OCI-LY7 (cell line): ENCODE results near the gene USP50. TPM values are rescaled to one million over a fixed set of nuclear protein-coding genes. Genes with fewer than 3 reads are reported as not detected.
"Not testable (repeated sequence)": the region's sequence is repeated elsewhere in the genome, so short reads cannot be mapped to it uniquely, and the experiment has no call there.

Source experiments
- BruUV-seq: library from RNA; stranded (reverse); fragments of 400-500 nt; replicated peaks from 2 replicates; lab custom pipeline; 2021; lab: Mats Ljungman, UMichigan
- CTCF ChIA-PET: fragments of 300-600 bp; sonication (Branson Sonifier 250); formaldehyde crosslinking; loops from one replicate; lab custom pipeline; 2022; ENCODE audit warnings: antibody characterized with exemption; ENCODE audit not compliant: unreplicated experiment; lab: Charles Lee
- POLR2A ChIA-PET: fragments of 300-600 bp; sonication (Branson Sonifier 250); formaldehyde crosslinking; loops from one replicate; lab custom pipeline; 2022; ENCODE audit warnings: antibody characterized with exemption; lab: Charles Lee
- DNase-seq: peaks from one replicate; pipeline ENCODE4 v3.0.0-alpha.2; 2015; ENCODE audit warnings: low spot score
- H2AFZ ChIP-seq: fragments of 200-600 bp; sonication (generic), shearing (Covaris generic); 2 replicates; pipeline ENCODE4 v1.6.1; 2014; ENCODE audit warnings: mild to moderate bottlenecking, antibody characterized with exemption, low read length, moderate library complexity
- H3K27ac ChIP-seq: fragments of 200-600 bp; sonication (generic); 2 replicates; pipeline ENCODE4 v1.5.1; 2014; ENCODE audit warnings: mixed run types, low read depth, mild to moderate bottlenecking, moderate library complexity, low read length, inconsistent platforms; ENCODE audit not compliant: poor library complexity, severe bottlenecking
- H3K36me3 ChIP-seq: fragments of 200-600 bp; sonication (generic); 2 replicates; pipeline ENCODE4 v1.6.1; 2014; ENCODE audit warnings: mild to moderate bottlenecking, antibody characterized with exemption, low read length, moderate library complexity, mixed read lengths; ENCODE audit not compliant: insufficient read depth
- H3K4me1 ChIP-seq: fragments of 200-600 bp; sonication (generic); 2 replicates; pipeline ENCODE4 v1.5.1; 2014; ENCODE audit warnings: mild to moderate bottlenecking, low read length; ENCODE audit not compliant: insufficient read depth, poor library complexity, severe bottlenecking
- H3K4me2 ChIP-seq: fragments of 200-600 bp; sonication (generic); 2 replicates; pipeline ENCODE4 v1.6.1; 2014; ENCODE audit warnings: mild to moderate bottlenecking, low read length
- H3K4me3 ChIP-seq: fragments of 200-600 bp; sonication (generic); 2 replicates; pipeline ENCODE4 v1.5.1; 2014; ENCODE audit warnings: mild to moderate bottlenecking, low read depth, low read length; ENCODE audit not compliant: poor library complexity, severe bottlenecking
- H3K79me2 ChIP-seq: fragments of 200-600 bp; sonication (generic); 2 replicates; pipeline ENCODE4 v1.6.1; 2016; ENCODE audit warnings: low read depth, mild to moderate bottlenecking, low read length, moderate library complexity, mixed read lengths; ENCODE audit not compliant: insufficient read depth
- H3K9me2 ChIP-seq: fragments of 200-600 bp; sonication (generic); 2 replicates; pipeline ENCODE4 v1.6.1; 2016; ENCODE audit warnings: mild to moderate bottlenecking, low read length, mixed read lengths; ENCODE audit not compliant: insufficient read depth
- H3K9me3 ChIP-seq: fragments of 200-600 bp; sonication (generic); 2 replicates; pipeline ENCODE4 v1.6.1; 2014; ENCODE audit warnings: mild to moderate bottlenecking, mixed run types, low read length, mixed read lengths
- H4K20me1 ChIP-seq: fragments of 200-600 bp; sonication (generic); 2 replicates; pipeline ENCODE4 v1.6.1; 2014; ENCODE audit warnings: mild to moderate bottlenecking, antibody characterized with exemption, low read length, moderate library complexity, mixed read lengths; ENCODE audit not compliant: insufficient read depth
- EZH2phosphoT487 ChIP-seq: fragments of 200-600 bp; sonication (generic); IDR thresholded peaks from 2 replicates; pipeline ENCODE4 v1.6.1; 2018; ENCODE audit warnings: low read depth, borderline replicate concordance, mild to moderate bottlenecking, mixed run types, antibody characterized with exemption, low read length, moderate library complexity, mixed read lengths
- intact Hi-C: fragments of 100-400 bp; cut with micrococcal nuclease; formaldehyde crosslinking; loops from one replicate; pipeline ENCODE4 v1.10.0; 2022; ENCODE audit not compliant: unreplicated experiment
- total RNA-seq, 2 experiments: library from RNA; depleted of rRNA in 1 of 2; stranded (reverse); fragments of >200 nt in 1 of 2; shearing (Covaris generic) in 1 of 2; gene quantifications; 2 replicates each; pipeline ENCODE4 v1.2.3, GENCODE V29; 2014 to 2022
- TF ChIP-seq, protein P1 (sequence below): fragments of 200-600 bp; sonication (generic); conservative IDR thresholded peaks from 2 replicates; pipeline ENCODE4 v1.5.1; 2014; ENCODE audit warnings: mild to moderate bottlenecking, antibody characterized with exemption, low read length, moderate library complexity, mixed read lengths

USP50 gene
- total RNA-seq, 2 experiments from 2014 or later = not detected

- Histone ChIP-seq H2AFZ (no peak overlapping the region), H3K4me3 (no peak overlapping the region), H3K79me2 (no peaks in the 10 kb centered on the region), H4K20me1 (no peaks in the 10 kb centered on the region), H3K9me2 (no peaks in the 10 kb centered on the region), H3K27ac (no peak overlapping the region), H3K4me2 (no peak overlapping the region), H3K9me3 (no peaks in the 10 kb centered on the region), H3K36me3 (peaks cover 96% of the 10 kb centered on the region), H3K4me1 (no peaks in the 10 kb centered on the region)
- CTCF ChIA-PET = no interaction called here
- intact Hi-C loops = no loop called here
- POLR2A ChIA-PET = no interaction called here
- DNase-seq = no peak
- TF ChIP-seq EZH2phosphoT487 = no peak
- TF ChIP-seq, protein P1, sequence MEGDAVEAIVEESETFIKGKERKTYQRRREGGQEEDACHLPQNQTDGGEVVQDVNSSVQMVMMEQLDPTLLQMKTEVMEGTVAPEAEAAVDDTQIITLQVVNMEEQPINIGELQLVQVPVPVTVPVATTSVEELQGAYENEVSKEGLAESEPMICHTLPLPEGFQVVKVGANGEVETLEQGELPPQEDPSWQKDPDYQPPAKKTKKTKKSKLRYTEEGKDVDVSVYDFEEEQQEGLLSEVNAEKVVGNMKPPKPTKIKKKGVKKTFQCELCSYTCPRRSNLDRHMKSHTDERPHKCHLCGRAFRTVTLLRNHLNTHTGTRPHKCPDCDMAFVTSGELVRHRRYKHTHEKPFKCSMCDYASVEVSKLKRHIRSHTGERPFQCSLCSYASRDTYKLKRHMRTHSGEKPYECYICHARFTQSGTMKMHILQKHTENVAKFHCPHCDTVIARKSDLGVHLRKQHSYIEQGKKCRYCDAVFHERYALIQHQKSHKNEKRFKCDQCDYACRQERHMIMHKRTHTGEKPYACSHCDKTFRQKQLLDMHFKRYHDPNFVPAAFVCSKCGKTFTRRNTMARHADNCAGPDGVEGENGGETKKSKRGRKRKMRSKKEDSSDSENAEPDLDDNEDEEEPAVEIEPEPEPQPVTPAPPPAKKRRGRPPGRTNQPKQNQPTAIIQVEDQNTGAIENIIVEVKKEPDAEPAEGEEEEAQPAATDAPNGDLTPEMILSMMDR = no peak
- no TSS peak for BruUV-seq
Measured at GRCh38 chr15:50590288-50590687, 43.8 kb upstream of the USP50 start.

DNA sequence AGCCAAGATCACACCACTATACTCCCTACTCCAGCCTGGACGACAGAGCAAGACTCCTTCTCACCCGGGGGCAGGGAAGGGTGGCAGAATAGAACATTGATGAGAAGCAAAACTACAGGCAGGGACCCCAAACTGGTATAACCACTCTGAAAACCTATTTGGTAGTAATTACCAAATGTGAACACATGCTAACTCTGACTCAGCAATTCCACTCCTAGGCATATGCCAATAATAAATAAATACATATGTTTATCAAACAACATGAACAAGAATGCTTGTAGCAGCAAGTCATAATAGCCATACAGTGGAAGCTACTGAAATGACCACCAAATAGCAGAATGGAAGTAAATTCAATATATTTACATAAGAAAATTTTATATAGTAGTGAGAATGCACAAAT lies 31.0 kb upstream of the USP50 start:
- intact Hi-C loops = no loop called here
- H2AFZ ChIP-seq = no peak overlapping the region
- H3K4me3 ChIP-seq = no peak overlapping the region
- no peak for DNase-seq
- no peak overlapping the region for H3K27ac ChIP-seq
- H4K20me1 ChIP-seq = no peaks in the 10 kb centered on the region
- TF ChIP-seq, protein P1 = no peak
- TF ChIP-seq EZH2phosphoT487 = no peak
- H3K9me2 ChIP-seq = no peaks in the 10 kb centered on the region
- BruUV-seq = no TSS peak
- ChIA-PET POLR2A (interaction anchor here (1.6 kb wide), 1 partner anchor 26 kb away, joined by 3 read pairs; no protein-coding TSS in a partner anchor), CTCF (no interaction called here)
- H3K4me1 ChIP-seq = no peaks in the 10 kb centered on the region
- H3K9me3 ChIP-seq = no peaks in the 10 kb centered on the region
- peaks cover 92% of the 10 kb centered on the region for H3K36me3 ChIP-seq
- H3K4me2 ChIP-seq = no peak overlapping the region
- H3K79me2 ChIP-seq = no peaks in the 10 kb centered on the region

- TF ChIP-seq EZH2phosphoT487 = no peak
- TF ChIP-seq, protein P1 = no peak
- Histone ChIP-seq H3K4me3 (no peak overlapping the region), H3K4me1 (no peaks in the 10 kb centered on the region), H3K36me3 (peaks cover 94% of the 10 kb centered on the region), H3K4me2 (no peak overlapping the region), H3K79me2 (no peaks in the 10 kb centered on the region), H3K9me2 (no peaks in the 10 kb centered on the region), H3K9me3 (no peaks in the 10 kb centered on the region), H3K27ac (no peak overlapping the region), H2AFZ (no peak overlapping the region), H4K20me1 (no peaks in the 10 kb centered on the region)
- POLR2A ChIA-PET = interaction anchor here (0.6 kb wide), 1 partner anchor 17 kb away, joined by 3 read pairs; no protein-coding TSS in a partner anchor
- no peak for DNase-seq
- BruUV-seq = no TSS peak
- intact Hi-C loops = no loop called here
- CTCF ChIA-PET = no interaction called here
Measured at GRCh38 chr15:50576166-50576565, 29.7 kb upstream of the USP50 start.

DNA sequence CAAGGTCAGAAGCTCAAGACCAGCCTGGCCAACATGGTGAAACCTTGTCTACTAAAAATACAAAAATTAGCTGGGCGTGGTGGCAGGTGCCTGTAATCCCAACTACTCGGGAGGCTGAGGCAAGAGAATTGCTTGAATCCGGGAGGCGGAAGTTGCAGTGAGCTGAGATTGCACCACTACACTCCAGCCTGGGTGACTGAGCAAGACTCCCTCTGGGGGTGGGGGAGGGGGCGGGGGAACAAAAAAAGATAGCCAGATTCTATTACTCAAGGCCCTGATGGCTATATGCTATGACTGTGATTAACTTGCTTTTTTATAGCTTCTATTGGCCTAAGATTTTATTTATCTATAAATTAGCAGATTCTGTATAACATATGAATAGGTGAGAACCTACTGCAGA lies 27.4 kb upstream of the USP50 start:
- H2AFZ ChIP-seq, DNase-seq, H3K27ac ChIP-seq, H3K9me2 ChIP-seq, CTCF ChIA-PET, BruUV-seq, H3K4me2 ChIP-seq, H3K9me3 ChIP-seq, intact Hi-C loops, H3K4me3 ChIP-seq, H3K79me2 ChIP-seq, H4K20me1 ChIP-seq, H3K4me1 ChIP-seq: not testable (repeated sequence)
- peaks cover 95% of the 10 kb centered on the region for H3K36me3 ChIP-seq
- POLR2A ChIA-PET = interaction anchor here (0.6 to 1.4 kb wide), 2 partner anchors 236 to 302 kb away, joined by 3 read pairs; no protein-coding TSS in a partner anchor
